Mammary epithelial cell (primary cell): ENCODE data around the gene TTLL6.

Experiments used
- CTCF ChIP-seq, 2 donors: IDR thresholded peaks in 1 of 2; conservative IDR thresholded peaks in 1 of 2; 2 replicates each; pipeline ENCODE4 v1.5.1; 2011 to 2012; ENCODE audit warnings: inconsistent platforms in 2 of 2, low read length in 2 of 2, mild to moderate bottlenecking in 2 of 2, control low read depth in 1 of 2, low read depth in 1 of 2; ENCODE audit not compliant: insufficient read depth in 1 of 2; ENCODE audit errors: extremely low read depth in 1 of 2
- EZH2 ChIP-seq: IDR thresholded peaks from 2 replicates; pipeline ENCODE4 v1.6.1; 2012; ENCODE audit warnings: low read length, inconsistent platforms, borderline replicate concordance

DNA sequence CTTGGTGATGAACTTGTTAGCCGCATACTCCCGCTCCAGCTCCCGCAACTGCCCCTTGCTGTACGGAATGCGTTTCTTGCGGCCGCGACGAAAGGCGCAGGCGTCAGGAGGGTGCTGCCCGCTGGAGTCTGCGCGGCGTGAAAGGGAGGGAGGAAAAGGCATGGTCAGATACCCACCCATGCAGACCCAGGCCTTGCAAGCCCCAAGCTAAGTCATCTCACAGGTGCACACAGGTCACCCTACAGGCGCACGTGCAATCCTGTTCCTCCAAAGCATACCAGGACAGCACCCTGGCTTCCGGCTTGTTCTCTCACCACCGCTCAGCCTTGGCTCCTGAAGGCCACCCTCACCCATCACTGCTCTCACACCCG, 90.1 kb downstream of the TTLL6 start:
- TF ChIP-seq CTCF (conservative IDR thresholded peaks at IDR 0.05 in 1 of 2, IDR thresholded peaks at IDR 0.05 in 1 of 2; ENCODE audit: extremely low read depth in 1 of 2, insufficient read depth in 1 of 2, low read depth in 1 of 2, low read length in 2 of 2) (no peak), EZH2 (peak; percentile 63)
